Hepatocyte (in vitro differentiated cells): Measurements from ENCODE around the gene MAD2L1.

Source experiments
- EZH2phosphoT487 ChIP-seq: fragments of 200-600 bp; sonication (generic); IDR thresholded peaks from one replicate; pipeline ENCODE4 v1.6.1; 2018; ENCODE audit warnings: antibody characterized with exemption, mild to moderate bottlenecking, low read depth, moderate library complexity; ENCODE audit not compliant: unreplicated experiment, severe bottlenecking
- TF ChIP-seq, protein P1 (sequence below): fragments of 200-600 bp; sonication (generic); IDR thresholded peaks from 2 replicates; pipeline ENCODE4 v1.5.1; 2016; ENCODE audit warnings: antibody characterized with exemption, mild to moderate bottlenecking; ENCODE audit not compliant: poor library complexity

DNA sequence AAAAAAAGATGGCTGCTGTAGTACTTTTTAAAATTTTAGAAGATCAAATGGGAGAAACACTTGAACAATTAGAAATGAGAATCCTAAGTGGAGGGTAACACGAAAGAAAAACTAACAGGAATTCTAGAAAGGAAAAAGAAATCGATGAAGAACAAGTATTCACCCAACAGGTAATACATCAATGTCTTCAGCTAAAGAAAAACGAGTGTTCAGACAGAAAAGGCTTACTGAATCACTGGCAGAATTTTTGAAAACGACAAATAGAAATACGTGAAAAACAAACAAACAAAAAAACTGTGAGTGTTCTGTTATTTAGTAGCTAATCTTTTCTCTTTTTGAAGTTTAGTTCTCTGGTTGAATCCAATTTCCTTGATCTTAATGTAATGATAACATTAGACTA is 1.8 kb downstream of the MAD2L1 start:
- TF ChIP-seq, protein P1, sequence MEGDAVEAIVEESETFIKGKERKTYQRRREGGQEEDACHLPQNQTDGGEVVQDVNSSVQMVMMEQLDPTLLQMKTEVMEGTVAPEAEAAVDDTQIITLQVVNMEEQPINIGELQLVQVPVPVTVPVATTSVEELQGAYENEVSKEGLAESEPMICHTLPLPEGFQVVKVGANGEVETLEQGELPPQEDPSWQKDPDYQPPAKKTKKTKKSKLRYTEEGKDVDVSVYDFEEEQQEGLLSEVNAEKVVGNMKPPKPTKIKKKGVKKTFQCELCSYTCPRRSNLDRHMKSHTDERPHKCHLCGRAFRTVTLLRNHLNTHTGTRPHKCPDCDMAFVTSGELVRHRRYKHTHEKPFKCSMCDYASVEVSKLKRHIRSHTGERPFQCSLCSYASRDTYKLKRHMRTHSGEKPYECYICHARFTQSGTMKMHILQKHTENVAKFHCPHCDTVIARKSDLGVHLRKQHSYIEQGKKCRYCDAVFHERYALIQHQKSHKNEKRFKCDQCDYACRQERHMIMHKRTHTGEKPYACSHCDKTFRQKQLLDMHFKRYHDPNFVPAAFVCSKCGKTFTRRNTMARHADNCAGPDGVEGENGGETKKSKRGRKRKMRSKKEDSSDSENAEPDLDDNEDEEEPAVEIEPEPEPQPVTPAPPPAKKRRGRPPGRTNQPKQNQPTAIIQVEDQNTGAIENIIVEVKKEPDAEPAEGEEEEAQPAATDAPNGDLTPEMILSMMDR, result no peak
- TF ChIP-seq EZH2phosphoT487, result no peak
